Immature natural killer cell (primary cell): ENCODE results near the gene ZBTB39. TPM values are rescaled to one million over a fixed set of nuclear protein-coding genes. Genes with fewer than 3 reads are reported as not detected.

Experiments used
- DNase-seq, 3 donors: peaks; one replicate each; pipeline ENCODE4 v3.0.0; 2022; ENCODE audit warnings: mixed read lengths in 1 of 3
- H3K27ac Mint-ChIP-seq, 6 donors: one replicate each; pipeline ENCODE4 v1.8.0; 2020; ENCODE audit warnings: mixed read lengths in 6 of 6, mild to moderate bottlenecking in 5 of 6, inconsistent platforms in 4 of 6, moderate library complexity in 3 of 6
- H3K27me3 Mint-ChIP-seq, 3 donors: one replicate each; pipeline ENCODE4 v1.8.0; 2020 to 2021; ENCODE audit warnings: low read depth in 3 of 3, mild to moderate bottlenecking in 3 of 3, mixed read lengths in 3 of 3, moderate library complexity in 3 of 3, inconsistent platforms in 1 of 3
- H3K36me3 Mint-ChIP-seq, 3 donors: one replicate each; pipeline ENCODE4 v1.8.0; 2020; ENCODE audit warnings: mixed read lengths in 3 of 3, inconsistent platforms in 2 of 3, mild to moderate bottlenecking in 2 of 3
- H3K4me1 Mint-ChIP-seq, 2 donors: one replicate each; pipeline ENCODE4 v1.8.0; 2020; ENCODE audit warnings: inconsistent platforms in 2 of 2, mild to moderate bottlenecking in 2 of 2, mixed read lengths in 2 of 2, moderate library complexity in 1 of 2
- H3K4me3 Mint-ChIP-seq, 5 donors: one replicate each; pipeline ENCODE4 v1.8.0; 2020; ENCODE audit warnings: mild to moderate bottlenecking in 5 of 5, mixed read lengths in 5 of 5, inconsistent platforms in 3 of 5, moderate library complexity in 3 of 5
- H3K9me3 Mint-ChIP-seq, 6 donors: one replicate each; pipeline ENCODE4 v1.8.0; 2020; ENCODE audit warnings: mild to moderate bottlenecking in 6 of 6, mixed read lengths in 6 of 6, inconsistent platforms in 4 of 6, moderate library complexity in 3 of 6
- polyA plus RNA-seq, 3 donors: library from polyadenylated mRNA; unstranded; fragments of 300-500 nt; fragmentation: Illumina TruSeq; gene quantifications; one replicate each; pipeline ENCODE4 v1.2.3, GENCODE V29; 2021

ZBTB39 gene
- polyA plus RNA-seq, 3 donors from 2014 or later = 1.1 to 2.6 TPM; not detected in 1

DNA sequence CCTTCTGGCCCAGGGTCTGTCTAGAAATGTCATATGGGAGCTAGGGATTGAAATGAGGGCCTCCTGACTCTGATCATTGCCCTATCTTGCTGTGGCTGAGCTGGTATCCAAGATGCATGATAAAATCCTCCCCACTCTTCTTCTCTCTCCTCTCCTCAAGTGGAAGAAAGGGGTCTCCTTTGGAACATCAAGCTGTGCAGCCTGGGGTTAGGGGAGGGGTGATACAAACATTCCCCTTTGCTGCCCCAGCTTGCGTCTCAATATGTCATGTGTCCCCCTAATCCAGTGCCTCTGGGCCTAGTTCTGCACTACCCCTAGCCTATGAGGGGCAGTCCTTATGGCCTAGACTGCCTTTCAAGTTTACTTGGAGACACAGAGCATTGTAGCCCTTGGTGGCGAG, 57.5 kb downstream of the ZBTB39 start:
- no peak overlapping the region for H3K4me3 Mint-ChIP-seq
- H3K27me3 Mint-ChIP-seq = peaks cover 0 to 2% (median 1%) of the 10 kb centered on the region in 3 donors
- no peak overlapping the region for H3K27ac Mint-ChIP-seq
- no peaks in the 10 kb centered on the region for H3K9me3 Mint-ChIP-seq
- H3K36me3 Mint-ChIP-seq = peaks cover 4 to 7% (median 6%) of the 10 kb centered on the region in 3 donors
- DNase-seq = no peak
- no peaks in the 10 kb centered on the region for H3K4me1 Mint-ChIP-seq

Other genes starting within 250 kb of the ZBTB39 start
- 1 to 10 TPM in 1 of 3 donors, not detected in 2; 1.1 TPM for gene HSD17B6, start 243.2 kb downstream of the ZBTB39 start, polyA plus RNA-seq
- gene SDR9C7, start 72.1 kb downstream of the ZBTB39 start, polyA plus RNA-seq = not detected
- gene RDH16, start 48.9 kb downstream of the ZBTB39 start, polyA plus RNA-seq = 1 to 10 TPM in 1 of 3 donors, under 1 TPM in 2; 0.14 to 1.9 (median 0.18) TPM
- not detected for gene TAC3, start 10.0 kb upstream of the ZBTB39 start, polyA plus RNA-seq
- not detected for gene MYO1A, start 43.6 kb upstream of the ZBTB39 start, polyA plus RNA-seq
- 1 to 10 TPM; 1.6 to 4.1 (median 2.6) TPM for gene NEMP1, start 72.2 kb upstream of the ZBTB39 start, polyA plus RNA-seq
- gene NAB2, start 82.6 kb upstream of the ZBTB39 start, polyA plus RNA-seq = 1 to 10 TPM; 1.0 to 2.7 (median 1.3) TPM
- 10 to 100 TPM; 71.1 to 94.0 (median 89.1) TPM for gene STAT6, start 104.8 kb upstream of the ZBTB39 start, polyA plus RNA-seq
- under 1 TPM in 2 of 3 donors, not detected in 1; 0.08 to 0.22 TPM for gene LRP1, start 121.9 kb upstream of the ZBTB39 start, polyA plus RNA-seq
- gene LRP1-AS, start 141.1 kb upstream of the ZBTB39 start, polyA plus RNA-seq = not detected
- gene NXPH4, start 210.2 kb upstream of the ZBTB39 start, polyA plus RNA-seq = not detected
- gene SHMT2, start 223.2 kb upstream of the ZBTB39 start, polyA plus RNA-seq = 10 to 100 TPM; 43.1 to 50.8 (median 49.3) TPM
- gene STAC3, start 244.6 kb upstream of the ZBTB39 start, polyA plus RNA-seq = not detected